A549 treated with Mapracorat at 1 μM for 4 hours (cell line): Measurements from ENCODE around the gene GJD2. TPM values are rescaled to one million over a fixed set of nuclear protein-coding genes. Genes with fewer than 3 reads are reported as not detected.

Experiments used
- total RNA-seq: library from RNA; stranded (reverse); fragments of 200-300 nt; extraction: Qiagen RNA extraction; gene quantifications from 5 replicates; pipeline ENCODE4 v1.2.3, GENCODE V29; 2022

The GJD2 gene
- not detected in 5 replicates for total RNA-seq

GRCh38 chr15:34754674-34755418 lies at the start of gene GJD2:
GJD2 (minus strand) TSS chr15:34754998; CDS start chr15:34754488, 510 bp downstream.

GRCh38 chr15:34795267-34796081 lies 40.7 kb upstream of the GJD2 start, which contains the start of gene ACTC1:
ACTC1 (minus strand) TSS chr15:34795549; CDS start chr15:34794808, 741 bp downstream.

Other genes starting within 250 kb of the GJD2 start
- 14.3 to 23.6 TPM (median 17.6 TPM) in 5 replicates for gene GOLGA8B, start 171.3 kb downstream of the GJD2 start, total RNA-seq
- gene ACTC1, start 40.6 kb upstream of the GJD2 start, total RNA-seq: 0.17 to 0.50 TPM (median 0.20 TPM) in 5 replicates
- 29.5 to 34.5 TPM (median 32.5 TPM) in 5 replicates for gene AQR, start 214.7 kb upstream of the GJD2 start, total RNA-seq
- 13.6 to 15.5 TPM (median 14.3 TPM) in 5 replicates for gene ZNF770, start 233.3 kb upstream of the GJD2 start, total RNA-seq